ENCODE measurements around the gene KLHL28. TPM values are rescaled to one million over a fixed set of nuclear protein-coding genes. Genes with fewer than 3 reads are reported as not detected.

Gene KLHL28
- total and polyA plus RNA-seq, 2 donors (not counting 1 experiment from before 2014, with no cell fraction given), result 6.1 to 9.7 TPM

DNA sequence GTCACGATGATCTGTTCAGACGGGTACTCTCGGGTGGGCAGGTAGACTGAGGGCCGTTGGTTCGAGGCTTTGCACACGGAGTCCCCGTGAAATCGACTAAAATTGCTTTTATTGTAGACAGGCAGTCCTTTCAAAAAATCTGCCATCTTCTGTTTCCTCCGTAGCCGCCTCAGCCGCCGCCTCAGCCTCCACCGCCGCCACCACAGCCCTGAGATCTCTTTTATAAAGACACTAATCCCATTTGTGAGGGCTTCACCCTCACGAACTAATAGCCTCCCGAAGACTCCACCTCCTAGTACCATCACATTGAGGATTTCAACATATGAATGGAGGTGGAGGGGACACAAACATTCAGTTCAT lies 74.2 kb downstream of the KLHL28 start:
- TF ChIP-seq EZH2 (IDR thresholded peaks at IDR 0.05; ENCODE audit: low read length, missing control alignments), result no peak
- TF ChIP-seq CTCF (conservative IDR thresholded peaks at IDR 0.05 in 1 of 2, IDR thresholded peaks at IDR 0.05 in 1 of 2; ENCODE audit: low read depth in 1 of 2, low read length in 2 of 2), result no peak
- Histone ChIP-seq H3K9me3 (ENCODE audit: control insufficient read depth, insufficient read depth, low read depth, low read length) (no peaks in the 10 kb centered on the region), H3K4me2 (ENCODE audit: extremely low read depth, insufficient read depth, low read length) (no peak overlapping the region), H3K9ac (ENCODE audit: insufficient read depth, low read length) (no peak overlapping the region), H4K20me1 (ENCODE audit: control insufficient read depth, extremely low read depth, insufficient read depth, low read length) (no peaks in the 10 kb centered on the region), H3K4me1 (ENCODE audit: control insufficient read depth, extremely low read depth, insufficient read depth, low read length) (no peaks in the 10 kb centered on the region), H3K36me3 (ENCODE audit: control insufficient read depth, insufficient read depth, low read length) (no peaks in the 10 kb centered on the region), H3K27ac (ENCODE audit: insufficient read depth, low read length) (no peak overlapping the region), H3K4me3 (replicated peaks in 1 of 4; ENCODE audit: control extremely low read depth in 1 of 4, insufficient read depth in 1 of 4, low read depth in 3 of 4, low read length in 4 of 4) (no peak overlapping the region), H3K27me3 (ENCODE audit: control insufficient read depth, insufficient read depth, low read length) (no peaks in the 10 kb centered on the region), H2AFZ (ENCODE audit: low read length) (no peak overlapping the region), H3K79me2 (ENCODE audit: control insufficient read depth, insufficient read depth, low read length) (no peaks in the 10 kb centered on the region)
- no peak for DNase-seq (ENCODE audit: low read depth in 2 of 2)

GRCh38 chr14:44886860-44887595 lies 74.7 kb downstream of the KLHL28 start:
- Histone ChIP-seq H3K4me1 (ENCODE audit: control insufficient read depth, extremely low read depth, insufficient read depth, low read length) (no peaks in the 10 kb centered on the region), H3K9ac (ENCODE audit: insufficient read depth, low read length) (no peak overlapping the region), H3K4me3 (replicated peaks in 1 of 4; ENCODE audit: control extremely low read depth in 1 of 4, insufficient read depth in 1 of 4, low read depth in 3 of 4, low read length in 4 of 4) (no peak overlapping the region), H3K4me2 (ENCODE audit: extremely low read depth, insufficient read depth, low read length) (no peak overlapping the region), H3K27me3 (ENCODE audit: control insufficient read depth, insufficient read depth, low read length) (no peaks in the 10 kb centered on the region), H3K9me3 (ENCODE audit: control insufficient read depth, insufficient read depth, low read depth, low read length) (no peaks in the 10 kb centered on the region), H3K36me3 (ENCODE audit: control insufficient read depth, insufficient read depth, low read length) (no peaks in the 10 kb centered on the region), H3K27ac (ENCODE audit: insufficient read depth, low read length) (no peak overlapping the region), H2AFZ (ENCODE audit: low read length) (no peak overlapping the region), H3K79me2 (ENCODE audit: control insufficient read depth, insufficient read depth, low read length) (no peaks in the 10 kb centered on the region), H4K20me1 (ENCODE audit: control insufficient read depth, extremely low read depth, insufficient read depth, low read length) (no peaks in the 10 kb centered on the region)
- TF ChIP-seq EZH2 (IDR thresholded peaks at IDR 0.05; ENCODE audit: low read length, missing control alignments) (no peak), CTCF (conservative IDR thresholded peaks at IDR 0.05 in 1 of 2, IDR thresholded peaks at IDR 0.05 in 1 of 2; ENCODE audit: low read depth in 1 of 2, low read length in 2 of 2) (no peak)
- DNase-seq (ENCODE audit: low read depth in 2 of 2), result no peak

GRCh38 chr14:44880791-44881190 lies 81.0 kb downstream of the KLHL28 start:
- DNase-seq (ENCODE audit: low read depth in 2 of 2), result no peak
- Histone ChIP-seq H3K9ac (ENCODE audit: insufficient read depth, low read length) (no peak overlapping the region), H4K20me1 (ENCODE audit: control insufficient read depth, extremely low read depth, insufficient read depth, low read length) (no peaks in the 10 kb centered on the region), H3K27me3 (ENCODE audit: control insufficient read depth, insufficient read depth, low read length) (no peaks in the 10 kb centered on the region), H3K36me3 (ENCODE audit: control insufficient read depth, insufficient read depth, low read length) (no peaks in the 10 kb centered on the region), H3K4me2 (ENCODE audit: extremely low read depth, insufficient read depth, low read length) (no peak overlapping the region), H3K27ac (ENCODE audit: insufficient read depth, low read length) (no peak overlapping the region), H3K4me3 (replicated peaks in 1 of 4; ENCODE audit: control extremely low read depth in 1 of 4, insufficient read depth in 1 of 4, low read depth in 3 of 4, low read length in 4 of 4) (no peak overlapping the region), H2AFZ (ENCODE audit: low read length) (no peak overlapping the region), H3K9me3 (ENCODE audit: control insufficient read depth, insufficient read depth, low read depth, low read length) (no peaks in the 10 kb centered on the region), H3K79me2 (ENCODE audit: control insufficient read depth, insufficient read depth, low read length) (no peaks in the 10 kb centered on the region), H3K4me1 (ENCODE audit: control insufficient read depth, extremely low read depth, insufficient read depth, low read length) (no peaks in the 10 kb centered on the region)
- TF ChIP-seq EZH2 (IDR thresholded peaks at IDR 0.05; ENCODE audit: low read length, missing control alignments) (no peak), CTCF (conservative IDR thresholded peaks at IDR 0.05 in 1 of 2, IDR thresholded peaks at IDR 0.05 in 1 of 2; ENCODE audit: low read depth in 1 of 2, low read length in 2 of 2) (no peak)

Other genes with a start within 250 kb of the KLHL28 start
- 22.1 and 24.9 TPM in 2 replicates for gene TOGARAM1, start 243 bp upstream of the KLHL28 start, total RNA-seq
- gene TOGARAM1, start 243 bp upstream of the KLHL28 start, polyA plus RNA-seq, result 8.1 and 10.7 TPM in 2 replicates
- 28.4 and 29.0 TPM in 2 replicates for gene PRPF39, start 122.2 kb upstream of the KLHL28 start, total RNA-seq
- gene PRPF39, start 122.2 kb upstream of the KLHL28 start, polyA plus RNA-seq, result 21.3 and 28.5 TPM in 2 replicates
- gene FKBP3, start 172.5 kb upstream of the KLHL28 start, total RNA-seq, result 27.7 and 29.1 TPM in 2 replicates
- 101 and 117 TPM in 2 replicates for gene FKBP3, start 172.5 kb upstream of the KLHL28 start, polyA plus RNA-seq
- 3.1 and 4.3 TPM in 2 replicates for gene FANCM, start 174.0 kb upstream of the KLHL28 start, total RNA-seq
- 2.2 and 3.5 TPM in 2 replicates for gene FANCM, start 174.0 kb upstream of the KLHL28 start, polyA plus RNA-seq